ENCODE data around the gene RRAS2.

DNA sequence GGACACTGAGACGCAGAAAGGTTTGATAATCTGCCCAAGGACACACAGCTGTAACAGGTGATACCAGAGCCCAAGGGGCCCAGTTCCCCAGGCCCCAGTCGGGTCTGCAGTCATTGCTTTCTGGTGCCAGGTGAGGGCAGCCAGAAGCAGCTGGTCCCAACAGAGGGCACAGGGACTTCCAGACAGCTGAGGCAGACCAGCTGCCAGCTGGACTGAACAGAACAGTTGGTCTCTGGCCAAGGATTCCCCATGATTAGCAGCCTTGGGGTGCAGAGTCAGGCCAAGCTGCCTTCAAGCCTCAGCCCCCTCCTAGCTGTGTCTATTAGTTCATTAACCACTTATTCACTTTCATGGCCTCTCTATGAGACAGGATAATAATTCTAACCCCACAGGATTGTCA, 105.6 kb downstream of the RRAS2 start:
- TF ChIP-seq, protein P1, sequence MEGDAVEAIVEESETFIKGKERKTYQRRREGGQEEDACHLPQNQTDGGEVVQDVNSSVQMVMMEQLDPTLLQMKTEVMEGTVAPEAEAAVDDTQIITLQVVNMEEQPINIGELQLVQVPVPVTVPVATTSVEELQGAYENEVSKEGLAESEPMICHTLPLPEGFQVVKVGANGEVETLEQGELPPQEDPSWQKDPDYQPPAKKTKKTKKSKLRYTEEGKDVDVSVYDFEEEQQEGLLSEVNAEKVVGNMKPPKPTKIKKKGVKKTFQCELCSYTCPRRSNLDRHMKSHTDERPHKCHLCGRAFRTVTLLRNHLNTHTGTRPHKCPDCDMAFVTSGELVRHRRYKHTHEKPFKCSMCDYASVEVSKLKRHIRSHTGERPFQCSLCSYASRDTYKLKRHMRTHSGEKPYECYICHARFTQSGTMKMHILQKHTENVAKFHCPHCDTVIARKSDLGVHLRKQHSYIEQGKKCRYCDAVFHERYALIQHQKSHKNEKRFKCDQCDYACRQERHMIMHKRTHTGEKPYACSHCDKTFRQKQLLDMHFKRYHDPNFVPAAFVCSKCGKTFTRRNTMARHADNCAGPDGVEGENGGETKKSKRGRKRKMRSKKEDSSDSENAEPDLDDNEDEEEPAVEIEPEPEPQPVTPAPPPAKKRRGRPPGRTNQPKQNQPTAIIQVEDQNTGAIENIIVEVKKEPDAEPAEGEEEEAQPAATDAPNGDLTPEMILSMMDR (IDR thresholded peaks at IDR 0.05): no peak
- TF ChIP-seq PBX3 (IDR thresholded peaks at IDR 0.05): no peak

All from SK-N-SH (cell line).